CD4-positive, alpha-beta T cell treated with Interleukin-1 beta for 1 hour (primary cell): ENCODE data around the gene CPD.
"Not testable (repeated sequence)": the region's sequence is repeated elsewhere in the genome, so short reads cannot be mapped to it uniquely, and the experiment has no call there.

ENCODE experiments used
- DNase-seq, 2 donors: peaks; one replicate each; pipeline ENCODE4 v3.0.0-alpha.2; 2020 to 2022

CPD gene

DNA sequence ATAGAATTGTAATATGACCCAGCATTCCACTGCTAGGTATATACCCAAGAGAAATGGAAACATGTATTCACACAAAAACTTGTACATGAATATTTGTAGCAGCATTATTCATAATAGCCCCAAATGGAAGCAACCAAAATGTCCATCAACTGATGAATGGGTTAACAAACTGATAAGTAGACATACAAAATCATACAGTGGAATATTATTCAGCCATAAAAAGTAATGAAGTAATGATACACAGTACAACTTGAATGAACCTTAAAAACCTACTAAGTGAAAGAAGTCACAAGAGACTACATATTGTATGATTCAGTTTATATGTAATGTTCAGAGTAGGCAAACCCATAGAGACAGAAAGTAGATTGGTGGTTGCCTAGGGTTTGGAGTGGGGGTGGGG, 58.0 kb downstream of the CPD start:
- DNase-seq: no peak

DNA sequence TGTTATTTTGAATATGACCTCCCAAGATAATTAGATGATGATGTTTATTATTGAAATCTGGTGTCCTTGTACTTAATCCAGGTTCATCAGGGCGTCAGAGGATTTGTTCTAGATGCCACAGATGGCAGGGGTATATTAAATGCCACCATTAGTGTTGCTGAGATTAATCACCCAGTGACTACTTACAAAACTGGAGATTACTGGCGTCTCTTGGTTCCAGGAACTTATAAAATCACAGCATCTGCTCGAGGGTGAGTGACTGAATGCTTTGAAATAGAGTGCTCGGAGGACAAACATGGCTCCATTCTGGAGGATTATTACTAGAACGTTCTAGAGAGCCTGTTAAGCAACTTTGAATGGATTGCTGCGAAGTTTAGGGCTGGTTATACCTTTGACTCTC, 65.0 kb downstream of the CPD start:
- DNase-seq: no peak

DNA sequence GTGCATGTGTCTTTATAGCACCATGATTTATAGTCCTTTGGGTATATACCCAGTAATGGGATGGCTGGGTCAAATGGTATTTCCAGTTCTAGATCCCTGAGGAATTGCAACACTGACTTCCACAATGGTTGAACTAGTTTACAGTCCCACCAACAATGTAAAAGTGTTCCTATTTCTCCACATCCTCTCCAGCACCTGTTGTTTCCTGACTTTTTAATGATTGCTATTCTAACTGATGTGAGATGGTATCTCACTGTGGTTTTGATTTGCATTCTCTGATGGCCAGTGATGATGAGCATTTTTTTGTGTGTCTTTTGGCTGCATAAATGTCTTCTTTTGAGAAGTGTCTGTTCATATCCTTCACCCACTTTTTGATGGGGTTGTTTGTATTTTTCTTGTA, 67.9 kb downstream of the CPD start:
- not testable (repeated sequence) for DNase-seq

DNA sequence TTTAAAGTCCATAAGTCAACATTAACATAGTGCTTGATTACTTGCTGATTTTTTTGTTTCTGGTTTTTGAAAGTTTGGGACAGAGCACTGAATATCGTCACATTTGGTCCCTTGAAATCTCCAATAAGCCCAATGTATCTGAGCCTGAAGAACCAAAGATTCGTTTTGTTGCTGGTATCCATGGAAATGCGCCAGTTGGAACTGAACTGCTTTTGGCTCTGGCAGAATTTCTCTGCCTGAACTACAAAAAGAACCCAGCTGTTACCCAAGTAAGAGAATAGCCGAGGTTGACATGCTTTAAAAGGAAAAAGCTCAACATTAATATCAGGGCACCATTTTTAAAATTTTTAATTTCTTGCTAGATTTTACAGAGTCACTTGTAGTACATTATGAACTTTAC, 70.8 kb downstream of the CPD start:
- DNase-seq: no peak

DNA sequence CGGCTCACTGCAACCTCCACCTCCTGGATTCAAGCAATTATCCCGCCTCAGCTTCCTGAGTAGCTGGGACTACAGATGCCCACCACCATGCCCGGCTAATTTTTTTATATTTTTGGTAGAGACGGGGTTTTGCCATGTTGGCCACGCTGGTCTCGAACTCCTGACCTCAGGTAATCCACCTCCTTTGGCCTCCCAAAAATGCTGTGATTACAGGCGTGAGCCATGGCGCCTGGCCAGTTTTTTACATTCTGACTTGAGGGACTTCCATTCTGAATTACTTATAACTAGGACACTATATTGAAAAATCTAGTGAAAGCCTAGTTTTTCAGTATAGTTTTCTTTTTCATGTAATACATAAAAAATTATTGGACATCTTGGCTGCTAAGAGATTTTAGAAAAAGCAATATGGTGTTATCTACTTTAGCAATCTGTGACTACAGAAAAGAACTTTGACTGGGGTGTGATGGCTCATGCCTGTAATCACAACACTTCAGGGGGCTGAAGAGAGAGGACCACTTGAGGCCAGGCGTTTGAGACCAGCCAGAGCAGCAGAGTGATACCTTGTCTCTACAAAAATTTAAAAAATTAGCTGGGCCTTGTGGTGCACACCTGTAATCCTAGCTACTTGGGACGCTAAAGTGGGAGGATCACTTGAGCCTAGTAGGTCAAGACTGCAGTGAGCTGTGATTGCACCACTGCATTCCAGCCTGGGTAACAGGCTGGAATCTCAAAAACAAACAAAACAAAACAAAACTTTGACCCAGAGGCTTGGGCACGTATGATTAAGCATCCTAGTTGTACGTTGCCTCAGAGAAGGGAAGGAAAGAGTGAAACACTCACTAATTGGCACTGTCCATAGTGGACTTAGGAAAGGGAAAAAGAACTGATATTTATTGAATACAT, 71.6 kb downstream of the CPD start:
- DNase-seq: no peak

DNA sequence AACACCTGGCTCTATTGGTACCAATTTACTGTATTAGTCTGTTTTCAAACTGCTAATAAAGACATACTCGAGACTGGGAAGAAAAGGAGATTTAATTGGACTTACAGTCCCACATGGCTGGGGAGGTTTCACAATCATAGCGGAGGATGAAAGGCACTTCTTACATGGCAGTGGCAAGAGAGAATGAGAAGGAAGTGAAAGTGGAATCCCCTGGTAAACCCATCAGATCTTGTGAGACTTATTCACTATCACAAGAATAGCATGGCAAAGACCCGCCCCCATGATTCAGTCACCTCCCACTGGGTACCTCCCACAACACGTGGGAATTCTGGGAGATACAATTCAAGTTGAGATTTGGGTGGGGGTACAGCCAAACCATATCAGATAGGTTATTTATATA, 75.9 kb downstream of the CPD start:
- DNase-seq: no peak

DNA sequence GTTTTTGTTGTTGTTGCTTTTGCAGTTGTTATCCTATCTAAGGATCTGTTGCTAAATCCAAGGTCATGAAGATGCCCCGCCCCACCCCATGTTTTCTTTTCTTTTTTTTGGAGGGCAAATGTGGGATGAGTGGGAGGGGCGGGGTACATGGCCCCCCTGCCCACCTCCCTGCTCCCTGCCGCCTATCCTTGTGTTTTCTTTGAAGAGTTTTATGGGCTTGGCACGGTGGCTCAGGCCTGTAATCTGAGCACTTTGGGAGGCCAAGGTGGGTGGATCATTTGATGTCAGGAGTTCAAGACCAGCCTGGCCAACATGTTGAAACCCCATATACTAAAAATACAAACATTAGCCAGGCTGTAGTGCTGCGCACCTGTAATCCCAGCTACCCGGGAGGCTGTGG, 79.6 kb downstream of the CPD start:
- no peak for DNase-seq

DNA sequence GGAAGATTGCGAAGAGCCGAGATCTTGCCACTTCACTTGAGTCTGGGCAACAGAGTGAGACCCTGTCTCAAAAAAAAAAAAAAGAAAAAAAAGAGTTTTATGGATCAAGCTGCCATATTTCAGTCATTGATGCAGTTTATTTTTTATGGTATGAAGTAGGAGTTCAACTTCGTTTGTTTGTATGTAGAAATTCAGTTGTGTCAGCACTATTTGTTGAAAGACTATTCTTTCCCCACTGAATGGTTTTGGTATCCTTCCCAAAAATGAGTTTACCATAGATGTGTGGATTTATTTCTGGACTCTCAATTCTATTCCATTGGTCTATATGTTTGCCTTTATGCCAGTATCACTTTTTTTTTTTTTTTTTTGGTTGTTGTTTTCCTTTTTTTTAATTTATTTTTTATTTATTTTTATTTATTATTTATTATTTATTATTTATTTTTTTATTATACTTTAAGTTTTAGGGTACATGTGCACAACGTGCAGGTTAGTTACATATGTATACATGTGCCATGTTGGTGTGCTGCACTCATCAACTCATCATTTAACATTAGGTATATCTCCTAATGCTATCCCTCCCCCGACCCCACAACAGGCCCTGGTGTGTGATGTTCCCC, 80.2 kb downstream of the CPD start:
- not testable (repeated sequence) for DNase-seq

DNA sequence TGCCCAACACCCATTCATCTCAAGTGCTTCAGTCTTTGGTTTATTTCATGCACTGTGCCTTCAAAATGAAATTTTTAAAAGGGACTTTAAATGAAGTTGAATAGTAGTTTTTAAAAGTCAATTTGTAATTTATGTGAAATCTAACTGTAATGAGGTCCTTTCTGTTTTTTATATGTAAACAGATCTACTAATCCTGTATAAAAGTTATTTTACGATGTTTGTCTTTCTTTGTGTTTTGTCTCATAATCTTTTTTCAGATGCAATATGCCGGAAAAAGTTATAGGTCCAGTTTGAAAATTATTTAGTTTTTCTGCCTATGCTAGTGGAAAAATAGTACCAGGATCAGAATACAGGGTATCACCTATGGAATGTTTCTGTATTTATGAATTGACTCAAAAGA, 89.7 kb downstream of the CPD start:
- DNase-seq: no peak

DNA sequence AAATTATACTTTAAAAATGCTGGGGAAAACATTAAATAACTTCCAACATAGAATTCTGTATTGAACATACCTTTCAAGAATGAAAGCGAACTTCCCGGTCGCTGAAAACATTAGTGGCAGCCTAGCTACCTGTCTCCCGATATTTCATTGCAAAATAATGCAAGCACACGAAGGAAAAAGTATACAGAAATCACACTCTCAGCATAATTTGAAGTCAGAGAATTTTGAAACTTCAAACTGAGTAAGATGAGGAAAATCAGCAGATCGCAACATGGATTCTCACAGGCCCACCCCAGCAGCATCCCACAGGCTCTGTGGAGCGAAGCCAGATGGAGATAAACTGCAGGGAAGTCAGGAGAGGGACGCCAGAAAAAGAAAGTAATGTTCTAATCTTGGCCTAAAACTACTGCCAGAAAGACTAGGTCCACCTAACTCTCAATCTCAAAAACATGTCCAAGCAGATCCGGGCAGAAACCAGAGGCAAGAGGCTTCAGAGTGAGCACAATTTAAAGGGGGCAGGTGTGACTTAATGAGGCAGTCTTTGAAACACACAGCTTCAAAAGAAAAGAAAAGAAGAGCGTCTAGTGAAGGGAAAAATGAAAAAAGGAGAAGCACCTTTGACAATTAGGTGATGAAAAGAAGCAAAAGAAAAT, 93.6 kb downstream of the CPD start:
- DNase-seq: no peak

DNA sequence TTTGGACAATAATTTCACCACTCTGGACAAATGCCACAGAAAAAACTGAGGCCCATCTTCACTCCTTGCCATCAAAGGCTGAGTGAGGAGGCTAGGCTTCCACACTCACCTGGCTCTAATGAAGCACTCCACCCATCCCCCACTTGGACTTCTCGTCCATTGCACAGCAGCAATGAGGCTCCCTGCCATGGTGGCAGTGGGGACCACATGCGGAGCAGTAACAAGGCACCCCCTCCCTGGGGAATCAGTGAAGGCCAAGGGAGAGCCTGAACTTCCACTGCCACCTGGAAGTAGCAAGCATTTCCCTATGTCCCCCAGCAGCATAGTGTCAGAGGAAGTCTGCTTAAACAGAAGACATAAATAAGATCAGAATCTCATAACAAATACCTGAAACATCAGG, 96.5 kb downstream of the CPD start:
- DNase-seq: no peak

DNA sequence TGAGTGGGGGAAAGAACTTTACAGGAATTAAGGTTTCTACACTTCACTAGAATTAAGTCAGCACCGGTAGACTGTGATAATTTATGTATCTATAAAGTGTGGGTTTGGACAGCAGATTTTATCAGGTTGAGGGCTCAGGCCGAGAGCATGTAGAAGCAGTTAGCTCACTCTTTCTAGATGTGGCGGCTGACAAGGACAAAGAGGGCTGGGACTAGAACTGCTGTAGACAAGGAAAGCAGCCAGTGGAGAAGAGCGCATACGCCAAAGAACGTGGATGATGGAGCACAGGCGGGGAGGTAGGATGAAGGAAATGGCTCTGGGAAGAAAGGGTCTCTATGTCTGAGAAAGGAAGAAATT, 98.0 kb downstream of the CPD start:
- no peak for DNase-seq

DNA sequence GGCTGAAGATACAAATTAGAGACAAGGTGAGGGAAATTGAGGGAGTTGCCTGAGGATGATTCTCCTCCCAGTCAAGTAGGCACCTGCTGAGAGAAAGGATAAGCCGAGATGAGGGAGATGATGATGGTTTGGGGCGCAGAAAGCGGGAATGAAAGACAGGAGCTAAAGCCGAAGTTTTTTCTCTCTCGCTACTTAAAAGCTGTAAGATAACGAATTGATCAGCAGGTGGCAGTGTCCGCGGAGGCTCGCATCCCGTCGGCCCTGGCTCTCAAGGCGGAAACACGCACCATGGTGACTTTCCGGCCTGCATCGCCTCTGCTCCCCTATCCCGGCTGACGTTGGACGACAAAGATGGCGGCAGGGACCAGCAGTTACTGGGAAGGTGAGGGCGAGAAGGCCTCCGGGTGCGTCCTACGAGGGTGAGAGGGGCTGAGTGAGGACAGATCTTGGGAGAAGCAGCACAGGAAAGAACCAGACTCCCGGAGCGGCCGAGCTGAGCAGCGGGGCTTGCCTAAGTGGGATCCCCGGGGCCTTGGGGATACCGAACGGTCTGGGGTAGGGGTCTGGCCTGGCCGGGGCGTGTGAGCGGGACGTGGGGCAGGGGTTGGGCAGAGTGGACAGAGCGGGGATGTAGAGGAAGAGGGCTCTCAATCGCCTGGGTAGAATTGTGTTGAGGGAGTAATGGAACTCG, 98.5 kb downstream of the CPD start, which contains the start of gene GOSR1:
Gene GOSR1 (plus strand): TSS at position 326 of the 691 bp plus-strand sequence. CDS start 26 bp downstream, at position 352.
- DNase-seq: peak; percentile 93

DNA sequence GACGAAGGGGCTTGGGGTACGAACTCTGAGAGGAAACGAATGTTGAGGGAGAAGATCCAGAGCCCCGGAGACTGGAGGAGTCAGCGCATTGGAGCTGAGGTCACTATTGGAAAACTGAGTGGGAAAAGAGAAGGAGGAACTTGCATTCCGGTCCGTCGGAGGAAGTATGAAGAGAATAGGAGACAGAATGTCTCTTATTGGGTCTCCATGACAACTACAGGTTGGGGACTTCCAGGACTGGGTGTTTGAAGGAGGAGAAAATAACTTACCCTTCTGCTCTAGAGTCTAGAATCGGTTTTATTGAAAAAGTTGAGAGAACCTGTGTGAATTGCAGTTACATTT, 99.0 kb downstream of the CPD start:
- DNase-seq: peak; percentile 43 to 65

DNA sequence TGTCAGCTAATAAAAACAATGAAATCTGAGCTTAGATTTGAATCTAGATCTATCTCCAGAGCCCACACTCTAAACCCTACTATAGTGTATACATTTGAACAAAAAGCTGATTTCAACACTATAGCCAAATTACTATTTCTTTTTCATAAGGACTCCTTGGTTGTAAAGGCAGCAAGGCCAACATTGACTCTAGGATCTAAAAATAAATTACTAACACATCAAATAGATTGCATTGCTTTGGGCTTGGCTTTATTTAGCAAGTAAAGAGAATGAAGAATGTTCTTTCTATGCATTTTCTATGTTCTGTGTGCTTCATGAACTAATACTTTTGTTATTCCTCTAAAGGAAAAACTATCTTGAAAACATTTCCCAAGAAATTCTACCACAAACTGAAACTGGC, 103.8 kb downstream of the CPD start:
- no peak for DNase-seq

DNA sequence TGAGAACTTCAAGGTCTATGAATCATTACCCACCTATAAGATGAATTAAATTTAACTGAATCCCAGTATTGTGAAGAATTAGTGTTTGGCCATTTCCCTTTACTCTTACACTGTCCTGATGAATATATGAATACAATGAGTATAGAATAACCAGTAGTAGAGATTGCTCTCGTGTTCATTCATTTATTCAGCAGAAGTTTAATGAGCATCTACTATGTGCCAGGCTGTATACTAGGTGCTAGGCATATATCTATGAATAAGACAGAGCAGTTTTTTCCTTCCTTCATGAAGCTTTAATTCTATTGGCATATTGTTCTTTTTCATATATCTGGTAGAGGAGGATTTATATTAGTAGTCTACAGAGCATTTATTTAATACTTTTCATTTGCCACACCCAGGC, 104.4 kb downstream of the CPD start:
- DNase-seq: no peak

DNA sequence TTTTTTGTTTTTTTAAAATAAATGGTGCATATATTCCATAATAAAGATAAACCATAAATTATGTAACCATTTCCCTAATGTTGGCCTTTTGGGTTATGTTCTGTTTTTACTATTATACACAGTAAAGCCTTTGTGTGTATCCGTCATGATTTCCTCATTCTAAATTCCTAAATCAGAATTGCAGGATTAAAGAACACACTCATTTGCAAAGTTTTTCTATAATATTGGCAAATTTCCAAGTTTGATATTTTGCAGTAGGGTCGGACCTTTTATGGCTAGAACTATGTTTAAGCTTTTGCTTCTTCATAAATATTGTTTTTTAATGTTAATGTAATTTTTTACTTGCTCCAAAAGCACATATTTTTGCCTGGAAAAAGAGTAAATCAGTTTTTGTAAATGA, 115.1 kb downstream of the CPD start:
- DNase-seq: no peak

DNA sequence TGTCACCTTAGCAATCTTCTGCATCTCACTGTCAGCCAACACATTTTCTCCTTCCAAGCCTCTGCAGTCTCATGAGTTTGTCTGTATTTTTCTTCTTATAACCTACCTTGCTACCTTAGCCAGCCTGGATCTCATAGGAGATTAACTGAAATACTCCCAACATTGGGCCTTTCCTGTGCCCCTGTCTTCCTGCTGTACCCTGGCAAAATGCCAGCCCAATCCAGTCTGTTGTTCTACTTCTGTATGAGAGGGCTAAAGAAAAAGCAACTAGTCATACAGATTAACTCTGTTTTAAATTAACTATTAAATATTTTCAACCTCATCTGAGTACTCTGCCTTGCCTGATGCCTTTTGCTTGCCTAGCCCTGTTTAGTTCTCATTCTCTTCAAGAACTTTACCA, 116.9 kb downstream of the CPD start:
- no peak for DNase-seq

DNA sequence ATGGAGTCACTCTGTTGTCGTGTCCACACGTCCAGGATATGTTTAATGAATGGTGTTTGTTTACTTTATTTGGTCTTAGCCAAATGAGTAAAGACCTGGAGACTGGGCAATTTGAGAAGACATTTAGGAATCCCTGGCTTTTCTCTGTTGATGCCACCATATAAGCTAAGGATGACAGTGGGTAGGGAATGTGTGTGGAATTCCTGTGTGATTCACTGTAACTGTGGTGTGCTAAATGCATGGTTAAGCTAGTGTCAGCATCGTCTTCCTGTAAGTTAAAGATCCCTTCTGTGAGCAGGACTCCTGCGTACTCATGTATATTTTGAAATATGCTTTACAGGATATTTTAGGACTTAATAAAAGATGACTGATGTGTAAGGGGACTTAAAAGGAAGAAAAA, 124.8 kb downstream of the CPD start:
- no peak for DNase-seq

DNA sequence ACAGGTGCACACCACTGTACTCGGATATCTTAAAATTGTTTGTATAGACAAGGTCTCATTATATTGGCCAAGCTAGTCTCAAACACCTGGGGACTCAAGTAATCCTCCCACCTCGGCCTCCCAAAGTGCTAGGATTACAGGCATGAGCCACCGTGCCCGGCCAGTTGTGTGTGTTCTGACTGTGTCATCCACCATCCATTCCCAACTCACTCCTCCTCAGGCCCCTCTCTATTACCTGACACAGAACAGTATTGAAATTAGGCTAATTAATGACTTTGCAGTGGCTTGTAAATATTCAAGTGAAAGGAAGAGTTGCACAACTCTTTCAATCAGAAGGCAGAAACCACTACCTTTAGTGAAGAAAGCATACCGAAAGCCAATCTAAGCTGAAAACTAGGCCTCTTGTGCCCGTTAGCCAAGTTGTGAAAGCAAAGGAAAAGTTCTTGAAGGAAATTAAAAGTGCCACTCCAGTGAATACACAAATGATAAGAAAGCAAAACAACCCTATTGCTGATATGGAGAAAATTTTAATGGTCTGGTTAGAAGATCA, 127.2 kb downstream of the CPD start:
- no peak for DNase-seq

DNA sequence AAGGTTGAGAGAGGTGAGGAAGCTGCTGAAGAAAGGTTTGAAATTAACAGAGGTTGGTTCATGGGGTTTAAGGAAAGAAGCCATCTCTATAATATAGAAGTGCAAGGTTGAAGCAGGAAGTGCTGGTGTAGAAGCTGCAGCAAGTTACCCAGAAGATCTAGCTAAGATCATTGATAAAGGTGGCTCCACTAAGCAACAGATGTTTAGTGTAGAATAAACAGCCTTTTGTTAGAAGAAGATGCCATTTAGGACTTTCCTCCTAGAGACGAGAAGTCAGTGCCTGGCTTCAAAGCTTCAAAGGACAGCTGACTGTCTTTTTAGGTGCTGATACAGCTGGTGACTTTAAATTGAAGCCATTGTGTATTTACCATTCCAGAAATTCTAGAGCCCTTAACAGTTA, 127.8 kb downstream of the CPD start:
- DNase-seq: no peak

DNA sequence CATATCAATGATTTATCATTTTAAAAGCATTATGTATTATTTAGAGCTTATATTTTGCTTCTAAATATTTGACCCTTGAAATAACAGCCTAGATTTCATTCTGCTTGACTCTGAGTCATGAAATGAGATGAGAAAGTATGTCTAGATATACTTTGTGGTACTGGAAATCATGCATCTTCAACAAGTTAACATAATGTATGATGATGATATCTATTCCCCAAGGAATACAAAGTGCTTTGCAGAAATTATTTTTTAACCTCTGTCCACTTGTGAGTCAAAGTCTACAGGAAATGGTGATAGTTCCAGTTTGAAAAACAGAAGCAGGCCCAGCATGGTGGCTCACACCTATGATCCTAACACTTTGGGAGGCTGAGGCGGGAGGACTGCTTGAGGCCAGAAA, 134.6 kb downstream of the CPD start:
- DNase-seq: no peak

DNA sequence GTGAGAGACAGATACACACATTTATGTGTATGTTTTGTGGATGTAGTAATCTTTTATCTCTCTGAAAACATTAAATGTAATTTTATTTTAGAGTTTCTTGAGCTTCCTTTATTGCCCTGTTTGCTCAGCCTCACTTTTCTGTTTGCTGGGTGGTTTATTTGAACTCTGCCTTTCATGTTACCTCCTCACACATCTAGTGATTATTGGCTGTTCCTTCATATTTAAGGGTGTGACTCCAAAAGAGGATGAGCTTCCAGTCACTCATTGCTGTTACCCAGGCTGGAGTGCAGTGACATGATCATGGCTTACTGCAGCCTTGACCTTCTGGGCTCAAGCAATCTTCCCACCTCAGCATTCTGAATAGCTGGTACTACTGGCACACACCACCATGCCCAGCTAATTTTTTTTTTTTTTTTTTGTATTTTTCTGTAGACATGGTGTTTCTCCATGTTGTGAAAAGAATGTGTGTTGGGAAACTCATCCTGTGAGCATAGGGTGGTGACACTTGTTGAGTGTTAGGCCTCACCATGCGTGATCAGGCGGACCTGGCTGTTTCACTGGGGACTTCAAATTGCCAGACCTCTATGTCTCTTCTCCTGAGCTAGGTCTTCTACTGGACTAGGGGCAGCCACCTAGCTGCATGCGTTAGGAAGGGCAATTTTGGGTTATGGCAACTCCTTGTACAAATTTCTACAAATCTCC, 136.3 kb downstream of the CPD start:
- DNase-seq: no peak
